ENCODE data around the gene RIPOR3. TPM values are rescaled to one million over a fixed set of nuclear protein-coding genes. Genes with fewer than 3 reads are reported as not detected.

The RIPOR3 gene
- polyA plus RNA-seq, 1 donor (not counting 4 experiments of a cell fraction or from before 2014, with no cell fraction given), result 0.10 TPM

DNA sequence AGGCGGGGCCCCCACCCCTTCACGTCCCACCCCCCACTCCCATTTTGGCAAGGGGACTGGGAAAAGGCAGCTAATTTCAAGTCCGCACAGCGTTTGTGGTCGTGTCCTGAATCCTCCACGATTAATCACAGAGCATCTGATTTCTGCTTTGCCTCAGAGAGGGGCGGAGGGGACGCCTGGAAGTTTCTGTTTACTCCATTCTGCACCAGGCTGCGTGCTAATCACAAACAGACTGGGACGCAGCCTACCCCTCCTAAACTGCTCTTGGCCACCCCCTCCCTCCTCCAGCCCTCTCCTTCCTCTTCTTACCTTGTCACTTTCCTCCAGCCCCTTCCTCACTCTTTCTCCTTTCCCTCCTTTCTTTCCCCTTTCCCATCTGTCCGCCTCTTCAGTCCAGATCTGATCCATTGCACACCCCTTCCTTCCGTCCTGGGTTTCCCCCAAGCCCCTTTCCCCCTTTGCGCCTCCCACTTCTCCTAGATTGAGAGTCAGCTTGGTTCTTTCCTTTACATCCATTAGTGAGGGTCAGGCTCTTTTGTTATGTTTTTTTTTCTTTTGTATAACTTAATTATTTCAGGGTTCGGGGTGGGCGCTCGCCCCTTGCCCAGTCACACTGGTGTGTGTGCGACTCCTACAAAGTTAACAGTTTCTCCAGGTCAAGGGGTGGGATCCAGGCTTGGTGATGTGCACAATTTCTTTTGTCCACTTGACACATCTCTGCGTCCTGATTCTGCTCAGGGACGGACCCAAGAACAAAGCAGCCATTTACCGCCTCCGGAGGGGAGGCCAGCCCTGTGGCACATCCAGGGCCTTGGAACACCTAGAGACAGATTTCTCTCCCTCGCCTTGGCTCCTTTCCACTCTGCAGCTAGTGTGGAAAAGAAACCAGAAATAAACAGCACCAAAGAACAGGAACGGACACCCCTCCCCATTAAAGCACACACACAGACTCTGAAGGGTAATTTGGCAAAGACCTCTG is 520 bp upstream of the RIPOR3 start:
- Histone ChIP-seq H3K9me1 (ENCODE audit: control insufficient read depth, extremely low read depth, insufficient read depth, low read length) (no peaks in the 10 kb centered on the region), H3K9me3 (ENCODE audit: control insufficient read depth, low read depth, low read length) (no peaks in the 10 kb centered on the region), H3K79me2 (ENCODE audit: control insufficient read depth, insufficient read depth, low read length) (no peaks in the 10 kb centered on the region), H3K4me2 (ENCODE audit: control insufficient read depth, extremely low read depth, insufficient read depth, low read depth, low read length) (peak overlapping the region; percentile 65), H3K27ac (ENCODE audit: control insufficient read depth, insufficient read depth, low read length) (no peak overlapping the region), H2AFZ (ENCODE audit: control insufficient read depth, low read length) (peak overlapping the region; percentile 35), H3K4me1 (ENCODE audit: control insufficient read depth, extremely low read depth, insufficient read depth, low read length) (peaks cover 17% of the 10 kb centered on the region), H3K9ac (ENCODE audit: control insufficient read depth, extremely low read depth, insufficient read depth, low read length) (peak overlapping the region; percentile 50), H3K4me3 (ENCODE audit: control insufficient read depth in 2 of 3, extremely low read depth in 1 of 3, insufficient read depth in 2 of 3, low read depth in 1 of 3, low read length in 3 of 3) (peak overlapping the region in 2 of 3 experiments; percentile 14 to 30), H4K20me1 (ENCODE audit: control insufficient read depth, extremely low read depth, insufficient read depth, low read length) (no peaks in the 10 kb centered on the region), H3K27me3 (ENCODE audit: control insufficient read depth, extremely low read depth, insufficient read depth, low read length) (peaks cover 16% of the 10 kb centered on the region), H3K36me3 (ENCODE audit: control insufficient read depth in 2 of 2, extremely low read depth in 1 of 2, insufficient read depth in 2 of 2, low read length in 2 of 2) (no peaks in the 10 kb centered on the region)
- no peak for FAIRE-seq
- DNase-seq (ENCODE audit: low read depth, low spot score), result peak; percentile 15
- TF ChIP-seq, protein P1, sequence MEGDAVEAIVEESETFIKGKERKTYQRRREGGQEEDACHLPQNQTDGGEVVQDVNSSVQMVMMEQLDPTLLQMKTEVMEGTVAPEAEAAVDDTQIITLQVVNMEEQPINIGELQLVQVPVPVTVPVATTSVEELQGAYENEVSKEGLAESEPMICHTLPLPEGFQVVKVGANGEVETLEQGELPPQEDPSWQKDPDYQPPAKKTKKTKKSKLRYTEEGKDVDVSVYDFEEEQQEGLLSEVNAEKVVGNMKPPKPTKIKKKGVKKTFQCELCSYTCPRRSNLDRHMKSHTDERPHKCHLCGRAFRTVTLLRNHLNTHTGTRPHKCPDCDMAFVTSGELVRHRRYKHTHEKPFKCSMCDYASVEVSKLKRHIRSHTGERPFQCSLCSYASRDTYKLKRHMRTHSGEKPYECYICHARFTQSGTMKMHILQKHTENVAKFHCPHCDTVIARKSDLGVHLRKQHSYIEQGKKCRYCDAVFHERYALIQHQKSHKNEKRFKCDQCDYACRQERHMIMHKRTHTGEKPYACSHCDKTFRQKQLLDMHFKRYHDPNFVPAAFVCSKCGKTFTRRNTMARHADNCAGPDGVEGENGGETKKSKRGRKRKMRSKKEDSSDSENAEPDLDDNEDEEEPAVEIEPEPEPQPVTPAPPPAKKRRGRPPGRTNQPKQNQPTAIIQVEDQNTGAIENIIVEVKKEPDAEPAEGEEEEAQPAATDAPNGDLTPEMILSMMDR (optimal IDR thresholded peaks at IDR 0.05 in 1 of 3, IDR thresholded peaks at IDR 0.05 in 1 of 3, conservative IDR thresholded peaks at IDR 0.05 in 1 of 3; ENCODE audit: extremely low read depth in 1 of 3, insufficient read depth in 2 of 3, low read length in 3 of 3), result no peak
- no peak for TF ChIP-seq EZH2 (IDR thresholded peaks at IDR 0.05; ENCODE audit: low read length)
- dilution Hi-C loops (cut with MboI; ENCODE audit: extremely low pct_ligation_motif_present, low sequenced_read_pairs), result no loop called here

DNA sequence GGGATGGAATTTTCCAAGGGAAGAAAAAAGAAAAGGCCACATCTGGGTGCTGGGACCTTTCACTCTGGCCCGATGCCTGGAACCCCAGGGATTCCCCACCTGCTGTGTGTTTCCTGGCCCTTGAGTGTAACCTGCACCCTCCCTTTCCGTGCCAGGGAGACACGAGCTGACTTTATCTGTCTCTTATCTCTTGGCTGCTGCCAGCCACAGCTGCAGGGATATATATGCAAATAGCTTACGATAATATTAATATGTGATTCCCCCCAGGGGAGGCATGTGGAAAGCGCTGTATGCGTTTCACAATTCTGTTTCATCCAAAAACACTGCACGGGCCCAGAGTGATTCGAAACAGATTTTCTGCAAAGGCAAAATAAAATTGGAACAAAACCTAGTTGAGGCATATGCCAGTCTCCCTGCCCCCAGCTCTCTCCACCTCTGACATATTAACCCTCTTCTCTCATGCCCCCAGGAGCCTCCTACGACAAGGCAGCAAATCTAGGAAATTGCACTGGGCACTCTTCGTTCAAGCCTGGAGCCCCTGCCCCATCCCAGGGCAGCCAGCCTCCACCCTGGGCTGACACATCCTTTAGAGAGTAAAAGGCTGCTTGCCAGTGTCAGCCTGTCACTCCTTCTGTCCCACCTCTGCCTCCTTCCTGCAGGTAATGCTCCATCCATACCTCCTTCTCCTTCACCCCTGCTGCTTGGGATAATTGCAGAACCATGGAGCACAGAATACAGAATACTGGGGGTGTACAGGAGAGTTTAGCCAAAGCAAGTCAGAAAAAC is 1.3 kb downstream of the RIPOR3 start:
- DNase-seq (ENCODE audit: low read depth, low spot score), result no peak
- TF ChIP-seq EZH2 (IDR thresholded peaks at IDR 0.05; ENCODE audit: low read length), result no peak
- TF ChIP-seq, protein P1 (optimal IDR thresholded peaks at IDR 0.05 in 1 of 3, IDR thresholded peaks at IDR 0.05 in 1 of 3, conservative IDR thresholded peaks at IDR 0.05 in 1 of 3; ENCODE audit: extremely low read depth in 1 of 3, insufficient read depth in 2 of 3, low read length in 3 of 3), result no peak
- H3K9me1 ChIP-seq (ENCODE audit: control insufficient read depth, extremely low read depth, insufficient read depth, low read length), result no peaks in the 10 kb centered on the region
- no peaks in the 10 kb centered on the region for H3K79me2 ChIP-seq (ENCODE audit: control insufficient read depth, insufficient read depth, low read length)
- FAIRE-seq, result no peak
- H3K4me1 ChIP-seq (ENCODE audit: control insufficient read depth, extremely low read depth, insufficient read depth, low read length), result peaks cover 17% of the 10 kb centered on the region
- H3K27ac ChIP-seq (ENCODE audit: control insufficient read depth, insufficient read depth, low read length), result no peak overlapping the region
- no peak overlapping the region for H3K4me2 ChIP-seq (ENCODE audit: control insufficient read depth, extremely low read depth, insufficient read depth, low read depth, low read length)
- dilution Hi-C loops (cut with MboI; ENCODE audit: extremely low pct_ligation_motif_present, low sequenced_read_pairs), result no loop called here
- H2AFZ ChIP-seq (ENCODE audit: control insufficient read depth, low read length), result no peak overlapping the region
- no peak overlapping the region for H3K4me3 ChIP-seq (ENCODE audit: control insufficient read depth in 2 of 3, extremely low read depth in 1 of 3, insufficient read depth in 2 of 3, low read depth in 1 of 3, low read length in 3 of 3)
- no peaks in the 10 kb centered on the region for H3K36me3 ChIP-seq (ENCODE audit: control insufficient read depth in 2 of 2, extremely low read depth in 1 of 2, insufficient read depth in 2 of 2, low read length in 2 of 2)
- no peaks in the 10 kb centered on the region for H4K20me1 ChIP-seq (ENCODE audit: control insufficient read depth, extremely low read depth, insufficient read depth, low read length)
- H3K9ac ChIP-seq (ENCODE audit: control insufficient read depth, extremely low read depth, insufficient read depth, low read length), result no peak overlapping the region
- peaks cover 16% of the 10 kb centered on the region for H3K27me3 ChIP-seq (ENCODE audit: control insufficient read depth, extremely low read depth, insufficient read depth, low read length)
- H3K9me3 ChIP-seq (ENCODE audit: control insufficient read depth, low read depth, low read length), result no peaks in the 10 kb centered on the region
